Stomach (tissue), 9 donors: Measurements from ENCODE around the gene PTPRG. TPM values are rescaled to one million over a fixed set of nuclear protein-coding genes. Genes with fewer than 3 reads are reported as not detected.

Experiments used
- DNase-seq, 2 donors: peaks; one replicate each; pipeline versions ENCODE4 v3.0.0 to v3.0.0-alpha.2; 2013 to 2019
- H3K27ac ChIP-seq, 5 donors: fragments of 200-600 bp in 4 of 5; sonication (generic) in 4 of 5; one replicate each; pipeline ENCODE4 v1.5.1; 2013 to 2019; ENCODE audit warnings: mild to moderate bottlenecking in 1 of 5, moderate library complexity in 1 of 5
- H3K27me3 ChIP-seq, 3 donors: fragments of 200-600 bp; sonication (generic); one replicate each; pipeline ENCODE4 v1.5.1; 2017 to 2019; ENCODE audit warnings: mixed run types in 1 of 3
- H3K36me3 ChIP-seq, 4 donors: fragments of 200-600 bp; sonication (generic); 1 replicate in 3 of 4; 2 replicates in 1 of 4; pipeline ENCODE4 v1.5.1; 2016 to 2019
- H3K4me1 ChIP-seq, 4 donors: fragments of 200-600 bp; sonication (generic); one replicate each; pipeline ENCODE4 v1.5.1; 2016 to 2019
- H3K4me3 ChIP-seq, 4 donors: fragments of 200-600 bp; sonication (generic) in 3 of 4; one replicate each; pipeline ENCODE4 v1.5.1; 2016 to 2019; ENCODE audit warnings: mild to moderate bottlenecking in 1 of 4
- H3K9me3 ChIP-seq, 4 donors: fragments of 200-600 bp; sonication (generic); one replicate each; pipeline ENCODE4 v1.5.1; 2016 to 2019
- CTCF ChIP-seq, 7 experiments: fragments of 450-650 bp in 4 of 7; fragments of 200-600 bp in 3 of 7; sonication (generic) in 3 of 7; IDR thresholded peaks; one replicate each; pipeline ENCODE4 v1.5.1; 2016 to 2019; ENCODE audit warnings: antibody characterized with exemption in 7 of 7, control low read depth in 2 of 7, mild to moderate bottlenecking in 1 of 7
- EP300 ChIP-seq: sonication (generic); formaldehyde crosslinking; IDR thresholded peaks from one replicate; pipeline ENCODE4 v1.6.1; 2017; ENCODE audit warnings: antibody characterized with exemption
- POLR2A ChIP-seq, 4 donors: fragments of 450-650 bp; IDR thresholded peaks; one replicate each; pipeline ENCODE4 v1.6.1; 2016; ENCODE audit warnings: antibody characterized with exemption in 4 of 4, control low read depth in 2 of 4, mild to moderate bottlenecking in 1 of 4, moderate library complexity in 1 of 4
- POLR2AphosphoS5 ChIP-seq, 3 donors: sonication (generic); formaldehyde crosslinking; IDR thresholded peaks; one replicate each; pipeline ENCODE4 v1.6.1; 2016; ENCODE audit warnings: antibody characterized with exemption in 3 of 3
- WGBS, 5 donors: extraction: QIAGEN DNeasy Blood & Tissue Kit in 3 of 5; methylation state at CpG; one replicate each; pipeline versions ENCODE4 v1.1.5 to v1.1.7; 2013 to 2018; 5-methylcytosine and 5-hydroxymethylcytosine counted together
- intact Hi-C: fragments of 100-400 bp; cut with DNase I; formaldehyde crosslinking; loops from one replicate; pipeline ENCODE4 v1.15.1; 2023; ENCODE audit warnings: low total_unique reads
- polyA plus RNA-seq, 3 donors: library from polyadenylated mRNA; stranded (reverse); fragments of 200-250 nt; gene quantifications; one replicate each; pipeline ENCODE4 v1.2.3, GENCODE V29; 2013
- total RNA-seq, 5 donors: library from RNA; depleted of rRNA; stranded (reverse); fragments of >200 nt; gene quantifications; one replicate each; pipeline versions ENCODE4 v1.1.0 to v1.2.3, GENCODE V29; 2014 to 2016
- donor health status: healthy with polysubstance abuse.
- donor health status: Bipolar disorder and iron deficiency.
- donor health status: healthy.

Gene PTPRG
- total and polyA plus RNA-seq, 8 donors, result 2.4 to 96.0 (median 22.0) TPM

GRCh38 chr3:61794961-61795360 is 233.6 kb downstream of the PTPRG start:
- TF ChIP-seq POLR2A (IDR thresholded peaks at IDR 0.05) (no peak), POLR2AphosphoS5 (IDR thresholded peaks at IDR 0.05) (no peak)
- intact Hi-C loops, result no loop called here
- Histone ChIP-seq H3K27me3 (no peaks in the 10 kb centered on the region), H3K9me3 (no peaks in the 10 kb centered on the region), H3K4me3 (no peak overlapping the region), H3K27ac (no peak overlapping the region), H3K4me1 (peaks cover 0 to 16% (median 3%) of the 10 kb centered on the region in 4 donors), H3K36me3 (no peaks in the 10 kb centered on the region)
- no peak for DNase-seq
- 48 to 92% (median 69%) methylated on average over 2 of the region's 2 CpGs for WGBS, 5 donors

GRCh38 chr3:61796088-61796680 is 234.8 kb downstream of the PTPRG start:
- no peak for DNase-seq
- intact Hi-C loops, result no loop called here
- no peaks in the 10 kb centered on the region for H3K36me3 ChIP-seq
- peaks cover 0 to 20% (median 3%) of the 10 kb centered on the region in 4 donors for H3K4me1 ChIP-seq
- H3K9me3 ChIP-seq, result no peaks in the 10 kb centered on the region
- H3K4me3 ChIP-seq, result no peak overlapping the region
- no peaks in the 10 kb centered on the region for H3K27me3 ChIP-seq
- WGBS, 5 donors, result 61 to 83% (median 70%) methylated on average over 5 to 6 of the region's 6 CpGs
- H3K27ac ChIP-seq, result no peak overlapping the region
- no peak for TF ChIP-seq POLR2A (IDR thresholded peaks at IDR 0.05)
- no peak for TF ChIP-seq CTCF (IDR thresholded peaks at IDR 0.05)
- no peak for TF ChIP-seq EP300
- no peak for TF ChIP-seq POLR2AphosphoS5 (IDR thresholded peaks at IDR 0.05)

GRCh38 chr3:61796911-61797310 is 235.5 kb downstream of the PTPRG start:
- H3K4me1 ChIP-seq, result peaks cover 0 to 20% (median 3%) of the 10 kb centered on the region in 4 donors

GRCh38 chr3:61802772-61803171 is 241.4 kb downstream of the PTPRG start:
- intact Hi-C loops, result no loop called here
- no peak overlapping the region for H3K27ac ChIP-seq
- H3K4me3 ChIP-seq, result no peak overlapping the region
- no peaks in the 10 kb centered on the region for H3K36me3 ChIP-seq
- H3K27me3 ChIP-seq, result no peaks in the 10 kb centered on the region
- no peak for TF ChIP-seq CTCF (IDR thresholded peaks at IDR 0.05)
- TF ChIP-seq POLR2AphosphoS5 (IDR thresholded peaks at IDR 0.05), result no peak
- TF ChIP-seq EP300, result no peak
- TF ChIP-seq POLR2A (IDR thresholded peaks at IDR 0.05), result no peak
- 63 to 100% (median 90%) methylated on average over 1 of the region's 1 CpG for WGBS, 5 donors
- H3K4me1 ChIP-seq, result peaks cover 2 to 63% (median 31%) of the 10 kb centered on the region in 4 donors
- no peak for DNase-seq
- H3K9me3 ChIP-seq, result no peaks in the 10 kb centered on the region

More at GRCh38 chr3:61796911-61797310, 235.5 kb downstream of the PTPRG start:
- H3K27me3 ChIP-seq, result no peaks in the 10 kb centered on the region
- DNase-seq, result no peak
- intact Hi-C loops, result no loop called here
- no peaks in the 10 kb centered on the region for H3K9me3 ChIP-seq
- H3K36me3 ChIP-seq, result no peaks in the 10 kb centered on the region
- H3K27ac ChIP-seq, result no peak overlapping the region
- TF ChIP-seq EP300 (no peak), CTCF (IDR thresholded peaks at IDR 0.05) (no peak), POLR2AphosphoS5 (IDR thresholded peaks at IDR 0.05) (no peak)
- no peak overlapping the region for H3K4me3 ChIP-seq
- 81 to 95% (median 92%) methylated on average over 6 of the region's 6 CpGs for WGBS, 5 donors

GRCh38 chr3:61803983-61804382 is 242.6 kb downstream of the PTPRG start:
- intact Hi-C loops, result no loop called here
- Histone ChIP-seq H3K36me3 (no peaks in the 10 kb centered on the region), H3K27me3 (no peaks in the 10 kb centered on the region), H3K4me3 (no peak overlapping the region), H3K27ac (no peak overlapping the region), H3K9me3 (no peaks in the 10 kb centered on the region), H3K4me1 (peaks cover 12 to 71% (median 42%) of the 10 kb centered on the region in 4 donors)
- TF ChIP-seq CTCF (IDR thresholded peaks at IDR 0.05) (no peak), POLR2AphosphoS5 (IDR thresholded peaks at IDR 0.05) (no peak), EP300 (no peak), POLR2A (IDR thresholded peaks at IDR 0.05) (no peak)
- 71 to 90% (median 83%) methylated on average over 1 of the region's 1 CpG for WGBS, 5 donors
- DNase-seq, result no peak
